Stimulated activated CD4-positive, alpha-beta T cell treated with anti-CD3 and anti-CD28 coated beads, Interleukin-2, amount 100 ng/mL, for 24 hours (primary cell): ENCODE data around the gene RETN.

Experiments
- DNase-seq, 2 donors: peaks; one replicate each; pipeline ENCODE4 v3.0.0-alpha.2; 2020

The RETN gene

DNA sequence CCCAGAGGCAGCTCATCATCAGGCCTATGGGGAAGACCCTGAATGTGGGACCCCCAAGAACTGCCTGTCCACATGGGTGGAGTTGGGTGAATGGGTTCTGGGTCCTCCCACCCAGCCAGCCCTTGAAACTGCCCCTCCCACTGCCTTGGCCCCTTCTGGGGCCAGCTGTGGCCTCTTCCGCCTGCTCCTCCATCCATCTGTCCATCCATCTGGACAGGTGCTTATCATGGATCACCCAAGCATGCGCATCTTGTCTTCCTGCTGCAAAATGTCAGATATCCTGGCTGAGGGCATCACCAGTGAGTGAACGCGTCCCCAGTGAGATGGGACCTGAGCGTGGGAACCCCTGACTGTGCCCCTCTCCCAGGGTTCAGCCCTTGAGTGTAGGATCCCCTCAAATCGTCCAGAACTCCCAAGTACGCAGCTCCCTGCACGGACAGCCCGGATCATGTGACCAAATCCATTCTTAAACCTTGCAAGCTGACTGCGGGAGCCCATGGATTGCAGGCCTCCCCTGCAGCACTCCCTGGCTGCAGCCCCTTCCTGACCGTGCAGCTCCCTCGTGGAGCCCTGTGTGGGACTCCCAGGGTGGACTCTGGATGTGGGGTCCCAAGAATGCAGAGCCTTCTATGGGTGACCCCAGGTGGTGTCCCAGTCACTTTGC lies 29.9 kb upstream of the RETN start:
- no peak for DNase-seq

DNA sequence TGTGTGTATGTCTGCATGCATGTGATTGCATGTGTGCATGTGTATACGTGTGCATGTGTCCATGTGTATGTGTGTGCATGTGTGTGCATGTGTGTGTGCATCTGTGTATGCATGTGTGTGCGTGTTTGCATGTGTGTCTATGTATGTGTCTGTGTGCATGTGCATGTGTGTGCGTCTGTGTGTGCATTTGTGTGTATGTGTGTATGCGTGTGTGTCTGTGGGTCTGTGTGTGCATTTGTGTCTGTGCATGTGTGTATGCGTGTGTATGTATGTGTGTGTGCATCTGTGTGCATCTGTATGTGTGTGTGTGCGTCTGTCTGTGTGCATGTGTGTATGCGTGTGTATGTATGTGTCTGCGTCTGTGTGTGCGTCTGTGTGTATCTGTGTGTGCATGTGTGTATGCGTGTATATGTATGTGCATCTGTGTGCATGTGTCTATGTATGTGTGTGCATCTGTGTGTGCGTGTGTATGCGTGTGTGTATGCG lies 28.9 kb upstream of the RETN start:
- DNase-seq: no peak

- DNase-seq: no peak
Observed at GRCh38 chr19:7640803-7641202, 28.0 kb upstream of the RETN start.

DNA sequence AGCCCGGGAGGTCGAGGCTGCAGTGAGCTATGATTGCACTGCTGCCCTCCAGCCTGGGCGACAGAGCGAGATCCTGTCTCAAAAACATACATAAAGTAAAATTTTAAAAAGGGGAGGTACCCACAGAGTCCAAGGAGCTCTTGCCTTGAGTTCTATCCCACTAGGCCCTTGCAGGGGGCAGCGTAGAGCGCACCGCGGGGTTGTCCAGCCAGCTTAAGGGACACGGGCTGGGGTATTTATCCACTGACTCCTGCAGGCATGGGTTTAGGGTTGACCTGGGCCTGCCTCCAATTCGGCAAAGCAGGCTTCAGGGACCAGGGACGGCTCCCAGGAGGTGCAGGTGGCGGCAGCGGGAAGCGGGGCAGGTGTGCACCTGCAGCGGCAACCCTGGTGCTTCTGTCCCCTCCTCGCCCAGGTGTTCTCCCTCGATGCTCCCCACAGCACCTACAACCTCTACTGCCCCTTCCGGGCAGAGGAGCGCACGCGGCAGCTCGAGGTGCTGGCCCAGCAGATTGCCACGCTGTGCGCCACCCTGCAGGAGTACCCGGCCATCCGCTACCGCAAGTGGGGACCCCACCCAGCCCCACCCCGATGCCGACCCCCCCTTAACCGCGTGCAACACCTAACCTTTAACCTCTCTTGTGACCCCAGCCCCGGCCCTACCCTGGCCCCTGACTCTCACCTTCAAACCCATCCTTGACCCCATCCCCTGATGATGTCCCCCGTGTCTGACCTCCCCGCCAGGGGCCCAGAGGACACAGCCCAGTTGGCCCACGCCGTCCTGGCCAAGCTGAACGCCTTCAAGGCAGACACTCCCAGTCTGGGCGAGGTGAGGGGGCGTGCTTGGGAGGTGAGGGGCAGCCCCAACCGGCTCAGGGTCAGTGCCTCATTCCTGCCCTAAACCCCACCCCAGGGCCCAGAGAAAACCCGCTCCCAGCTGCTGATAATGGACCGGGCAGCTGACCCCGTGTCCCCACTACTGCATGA lies 27.3 kb upstream of the RETN start:
- no peak for DNase-seq

DNA sequence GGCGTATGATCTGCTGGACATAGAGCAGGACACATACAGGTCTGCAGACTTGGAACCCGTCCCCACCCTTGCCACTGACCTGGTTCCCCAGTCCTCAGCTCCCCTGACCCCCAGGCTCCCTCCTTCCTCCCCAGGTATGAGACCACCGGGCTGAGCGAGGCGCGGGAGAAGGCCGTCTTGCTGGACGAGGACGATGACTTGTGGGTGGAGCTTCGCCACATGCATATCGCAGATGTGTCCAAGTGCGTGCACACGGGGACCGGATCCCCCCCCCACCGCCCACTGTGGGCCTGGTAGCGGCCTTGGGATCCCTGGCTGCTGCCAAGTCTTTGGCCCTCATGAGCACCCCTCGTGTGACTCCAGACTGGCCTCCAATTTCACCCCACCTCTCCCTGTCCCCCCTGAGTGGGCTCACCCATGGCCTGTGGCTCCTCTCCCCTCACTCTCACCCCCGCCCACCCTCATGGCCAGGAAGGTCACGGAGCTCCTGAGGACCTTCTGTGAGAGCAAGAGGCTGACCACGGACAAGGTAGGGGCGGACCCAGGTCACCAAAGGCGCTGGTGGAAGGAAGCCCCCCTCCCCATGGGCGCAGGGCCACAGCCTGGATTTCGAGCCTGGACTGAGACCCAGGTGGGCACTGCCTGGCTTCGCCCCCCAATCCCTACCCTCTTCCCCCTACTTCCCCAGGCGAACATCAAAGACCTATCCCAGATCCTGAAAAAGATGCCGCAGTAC lies 26.4 kb upstream of the RETN start:
- no peak for DNase-seq

- DNase-seq: no peak
Observed at GRCh38 chr19:7643031-7643415, 25.8 kb upstream of the RETN start.

DNA sequence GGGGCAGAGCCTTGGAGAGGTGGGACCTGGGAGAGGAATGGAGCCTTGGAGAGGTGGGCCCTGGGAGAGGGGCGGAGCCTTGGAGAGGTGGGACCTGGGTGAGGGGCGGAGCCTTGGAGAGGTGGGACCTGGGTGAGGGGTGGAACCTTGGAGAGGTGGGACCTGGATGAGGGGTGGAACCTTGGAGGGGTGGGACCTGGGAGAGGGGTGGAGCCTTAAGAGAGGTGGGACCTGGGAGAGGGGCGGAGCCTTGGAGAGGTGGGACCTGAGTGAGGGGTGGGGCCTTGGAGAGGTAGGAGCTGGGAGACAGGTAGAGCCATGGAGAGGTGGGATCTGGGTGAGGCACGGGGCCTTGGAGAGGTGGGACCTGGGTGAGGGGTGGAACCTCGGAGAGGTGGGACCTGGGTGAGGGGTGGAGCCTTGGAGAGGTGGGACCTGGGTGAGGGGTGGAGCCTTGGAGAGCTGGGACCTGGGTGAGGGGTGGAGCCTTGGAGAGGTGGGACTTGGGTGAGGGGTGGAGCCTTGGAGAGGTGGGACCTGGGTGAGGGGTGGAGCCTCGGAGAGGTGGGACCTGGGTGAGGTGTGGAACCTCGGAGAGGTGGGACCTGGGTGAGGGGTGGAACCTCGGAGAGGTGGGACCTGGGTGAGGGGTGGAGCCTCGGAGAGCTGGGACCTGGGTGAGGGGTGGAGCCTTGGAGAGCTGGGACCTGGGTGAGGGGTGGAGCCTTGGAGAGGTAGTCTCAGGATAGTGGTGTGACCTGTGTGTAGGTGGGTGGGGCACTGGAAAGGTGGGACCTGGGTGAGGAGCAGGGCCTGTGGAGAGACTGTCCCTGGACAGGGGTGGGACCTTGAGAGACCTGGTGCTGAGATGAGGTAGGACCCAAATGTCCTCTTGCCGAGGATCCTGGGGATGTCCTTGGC lies 25.0 kb upstream of the RETN start:
- peak in 1 of 2 donors; percentile 25 for DNase-seq

DNA sequence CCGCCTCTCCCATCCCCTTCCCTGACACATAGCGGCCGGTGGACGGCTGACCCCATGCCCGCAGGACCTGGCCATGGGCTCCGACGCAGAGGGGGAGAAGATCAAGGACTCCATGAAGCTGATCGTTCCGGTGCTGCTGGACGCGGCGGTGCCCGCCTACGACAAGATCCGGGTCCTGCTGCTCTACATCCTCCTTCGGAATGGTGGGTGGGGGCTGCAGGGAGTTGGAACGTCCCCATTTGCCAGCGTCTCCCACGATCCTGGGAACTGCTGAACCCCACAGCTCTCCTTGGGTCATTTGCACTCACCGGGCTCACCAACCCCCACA lies 24.3 kb upstream of the RETN start:
- DNase-seq: no peak

DNA sequence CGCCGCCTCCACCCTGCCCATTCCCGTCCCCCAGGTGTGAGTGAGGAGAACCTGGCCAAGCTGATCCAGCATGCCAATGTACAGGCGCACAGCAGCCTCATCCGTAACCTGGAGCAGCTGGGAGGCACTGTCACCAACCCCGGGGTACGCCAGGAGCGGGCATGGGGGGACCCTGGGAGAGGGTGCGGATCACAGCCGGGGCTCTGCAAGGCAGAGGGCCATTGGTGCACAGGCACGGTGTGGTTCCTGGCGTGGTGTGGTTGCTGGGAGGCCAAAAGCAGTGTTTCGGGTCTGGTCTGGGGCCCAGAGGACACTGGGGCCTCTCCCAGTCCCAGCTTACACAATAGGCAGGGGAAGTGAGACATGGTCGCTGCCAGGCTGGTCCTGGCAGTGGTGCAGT lies 23.7 kb upstream of the RETN start:
- no peak for DNase-seq

DNA sequence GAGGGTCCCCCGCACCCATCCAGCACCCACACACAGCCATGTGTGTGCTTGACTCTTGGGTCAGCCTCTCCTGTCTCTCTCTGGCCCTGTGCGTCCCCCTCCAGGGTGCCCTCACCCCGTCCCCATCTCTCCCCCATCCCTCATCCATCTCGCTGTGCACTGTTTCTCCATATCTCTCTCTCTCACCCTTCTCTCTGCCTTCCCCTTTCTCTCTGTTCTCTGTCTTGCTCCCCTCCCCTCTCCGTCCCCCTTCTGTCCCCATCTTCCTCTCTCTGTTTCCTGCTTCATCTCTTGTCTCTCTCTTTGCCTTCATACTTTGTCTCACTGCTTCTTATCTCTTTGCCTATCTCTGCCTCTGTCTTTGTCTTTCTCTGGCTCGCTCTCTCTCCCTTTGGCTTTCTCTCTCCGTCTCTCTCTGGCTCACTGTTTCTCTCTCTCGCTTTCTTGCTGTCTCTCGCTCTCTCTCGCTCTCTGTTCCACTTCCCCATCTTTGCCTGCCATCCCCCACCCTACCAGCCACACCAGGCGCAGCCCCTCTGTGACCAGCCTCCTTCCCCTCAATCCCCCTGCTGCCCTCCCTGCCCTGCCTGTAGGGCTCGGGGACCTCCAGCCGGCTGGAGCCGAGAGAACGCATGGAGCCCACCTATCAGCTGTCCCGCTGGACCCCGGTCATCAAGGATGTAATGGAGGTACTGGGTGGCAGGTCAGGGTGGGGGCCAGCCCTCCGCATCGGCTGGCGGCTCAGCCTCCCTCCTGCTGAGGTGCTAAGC lies 23.0 kb upstream of the RETN start:
- no peak for DNase-seq

GRCh38 chr19:7646426-7646700 lies 22.5 kb upstream of the RETN start:
- no peak for DNase-seq

- no peak for DNase-seq
Observed at GRCh38 chr19:7647156-7647555, 21.7 kb upstream of the RETN start.

- DNase-seq: no peak
Observed at GRCh38 chr19:7648265-7649014, 20.4 kb upstream of the RETN start.

- no peak for DNase-seq
Observed at GRCh38 chr19:7650148-7650547, 18.7 kb upstream of the RETN start.

DNA sequence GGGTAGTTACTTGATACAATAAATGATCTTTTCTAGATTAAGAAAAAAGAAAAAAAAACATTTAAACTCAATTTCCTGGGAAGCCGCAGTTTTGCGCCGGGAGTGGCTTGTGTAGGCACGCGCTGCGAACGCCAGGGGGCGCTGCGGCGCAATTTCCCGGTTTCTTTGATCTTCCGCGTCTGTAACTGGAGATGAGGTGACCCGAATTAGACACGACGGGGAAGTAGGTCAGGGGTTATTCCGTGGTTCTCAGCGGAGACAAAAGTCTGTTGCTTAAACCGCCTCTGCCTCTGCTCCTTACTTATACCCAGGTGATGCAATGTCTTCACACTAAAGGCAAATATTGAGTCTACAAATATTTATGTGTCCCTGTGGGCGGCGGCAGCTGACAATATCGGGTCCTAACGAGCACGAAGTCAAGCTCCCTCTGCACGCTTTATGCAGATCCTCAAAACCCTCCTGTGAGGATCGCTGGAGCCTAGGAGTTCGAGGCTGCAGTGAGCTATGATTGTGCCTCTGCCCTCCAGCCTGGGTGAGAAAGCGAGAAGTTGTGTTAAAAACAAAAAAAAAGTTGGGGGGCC lies 16.7 kb upstream of the RETN start:
- DNase-seq: peak; percentile 87 to 91

GRCh38 chr19:7654401-7654800 lies 14.4 kb upstream of the RETN start:
- DNase-seq: no peak

DNA sequence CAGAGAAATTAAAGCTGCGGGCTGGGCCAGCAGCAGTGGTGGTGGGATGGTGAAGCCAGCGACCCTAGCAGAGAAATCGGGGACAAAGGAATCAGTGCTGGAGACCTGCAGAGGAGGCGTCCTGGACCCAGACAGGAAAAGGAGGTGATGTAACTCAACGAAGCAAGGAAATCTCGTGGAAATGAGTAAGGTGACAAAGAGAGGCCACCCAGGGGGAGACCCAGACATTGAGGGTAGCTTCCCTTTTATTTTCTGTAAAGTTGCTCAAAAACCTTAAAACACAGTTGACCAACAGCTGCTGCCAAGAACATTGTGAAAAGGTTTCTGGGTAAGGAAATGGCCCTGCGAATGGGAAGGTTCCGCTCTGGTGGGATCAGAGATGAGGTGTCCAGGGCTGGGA lies 13.3 kb upstream of the RETN start:
- DNase-seq: no peak

DNA sequence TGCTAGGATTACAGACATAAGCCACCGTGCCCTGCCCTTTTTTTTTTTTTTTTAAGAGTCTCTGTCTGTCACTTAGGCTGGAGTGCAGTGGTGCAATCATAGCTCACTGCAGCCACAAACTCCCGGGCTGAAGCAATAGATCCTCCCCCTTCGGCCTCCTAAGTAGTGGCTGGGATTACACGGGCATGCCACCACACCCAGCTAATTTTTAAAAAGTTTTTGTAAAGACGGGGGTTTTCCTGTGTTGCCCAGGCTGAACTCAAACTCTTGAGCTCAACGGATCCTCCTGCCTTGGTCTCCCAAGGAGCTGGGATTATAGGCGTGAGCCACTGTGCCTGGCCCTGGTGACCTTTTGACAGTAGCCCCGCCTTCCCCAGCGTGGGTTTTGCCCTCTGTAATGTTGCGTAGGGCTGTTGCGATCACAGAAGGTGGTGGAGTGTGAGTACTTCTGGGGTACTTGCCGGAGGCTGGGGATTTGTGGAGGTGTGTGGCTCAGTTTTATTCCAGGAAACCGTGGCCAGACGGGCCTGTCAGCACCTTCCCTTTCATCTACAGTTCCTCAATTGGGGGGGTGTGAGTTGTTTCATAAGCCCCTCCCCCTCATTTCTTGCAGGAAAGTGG lies 11.6 kb upstream of the RETN start:
- DNase-seq: peak in 1 of 2 donors; percentile 47

DNA sequence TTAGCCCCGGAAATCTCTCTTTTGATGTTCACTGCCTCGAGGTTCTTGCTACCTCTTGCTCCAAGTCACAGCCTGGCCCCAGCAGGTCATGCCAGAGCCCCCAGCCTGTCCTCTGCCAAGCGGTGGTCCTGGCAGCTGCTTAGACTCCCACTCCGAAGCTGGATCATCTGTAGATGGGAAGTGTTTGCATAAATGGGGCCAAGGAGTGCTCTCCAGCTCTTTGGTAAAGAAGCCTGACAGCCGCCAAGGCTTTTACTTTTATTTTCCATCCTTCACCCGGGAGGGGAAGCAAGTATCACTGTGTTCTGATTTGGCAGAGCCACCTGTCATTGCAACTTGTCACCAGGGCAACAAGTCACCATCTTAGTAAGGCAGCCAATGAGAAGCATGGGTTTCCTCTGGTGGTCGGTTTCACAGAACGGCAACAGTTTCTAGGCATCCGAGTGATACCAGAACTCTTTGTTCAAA lies 10.6 kb upstream of the RETN start:
- peak; percentile 38 to 45 for DNase-seq
